Limb (tissue), 2 donors: Measurements from ENCODE around the gene TMEM248.
A peak's percentile ranks its signal among the peaks of the same experiment; 100 is the strongest.
"Not testable (repeated sequence)": the region's sequence is repeated elsewhere in the genome, so short reads cannot be mapped to it uniquely, and the experiment has no call there.

ENCODE experiments used
- DNase-seq, 2 donors: peaks; one replicate each; pipeline ENCODE4 v3.0.0-alpha.2; 2016; ENCODE audit errors: extremely low spot score in 2 of 2

Gene TMEM248

GRCh38 chr7:66908598-66908997 is 12.4 kb upstream of the TMEM248 start:
- DNase-seq: not testable (repeated sequence)

GRCh38 chr7:66910789-66911188 is 10.2 kb upstream of the TMEM248 start:
- DNase-seq: no peak

- not testable (repeated sequence) for DNase-seq
Measured at GRCh38 chr7:66911191-66911590, 9.8 kb upstream of the TMEM248 start.

GRCh38 chr7:66912195-66912594 is 8.8 kb upstream of the TMEM248 start:
- DNase-seq: no peak

- DNase-seq: no peak
Measured at GRCh38 chr7:66913118-66914037, 7.6 kb upstream of the TMEM248 start.

GRCh38 chr7:66917904-66918303 is 3.1 kb upstream of the TMEM248 start:
- DNase-seq: not testable (repeated sequence)

- DNase-seq: no peak
Measured at GRCh38 chr7:66919304-66919703, 1.7 kb upstream of the TMEM248 start.

- no peak for DNase-seq
Measured at GRCh38 chr7:66919704-66920103, 1.3 kb upstream of the TMEM248 start.

GRCh38 chr7:66920256-66920655 is 769 bp upstream of the TMEM248 start:
- DNase-seq: no peak

- DNase-seq: peak; percentile 15 to 79
Measured at GRCh38 chr7:66921396-66921917, 432 bp downstream of the TMEM248 start.

- DNase-seq: peak in 1 of 2 donors; percentile 5
Measured at GRCh38 chr7:66921918-66922486, 977 bp downstream of the TMEM248 start.

- no peak for DNase-seq
Measured at GRCh38 chr7:66925255-66925654, 4.2 kb downstream of the TMEM248 start.

GRCh38 chr7:66927348-66927948 is 6.4 kb downstream of the TMEM248 start:
- DNase-seq: no peak

GRCh38 chr7:66928388-66928787 is 7.4 kb downstream of the TMEM248 start:
- DNase-seq: no peak

- DNase-seq: no peak
Measured at GRCh38 chr7:66929165-66929564, 8.1 kb downstream of the TMEM248 start.

- DNase-seq: no peak
Measured at GRCh38 chr7:66929935-66930334, 8.9 kb downstream of the TMEM248 start.

GRCh38 chr7:66930341-66930740 is 9.3 kb downstream of the TMEM248 start:
- no peak for DNase-seq

GRCh38 chr7:66933469-66933868 is 12.4 kb downstream of the TMEM248 start:
- no peak for DNase-seq

GRCh38 chr7:66937940-66938339 is 16.9 kb downstream of the TMEM248 start:
- DNase-seq: no peak

- no peak for DNase-seq
Measured at GRCh38 chr7:66939325-66939724, 18.3 kb downstream of the TMEM248 start.

GRCh38 chr7:66946545-66946944 is 25.5 kb downstream of the TMEM248 start:
- DNase-seq: no peak

- no peak for DNase-seq
Measured at GRCh38 chr7:66948480-66949109, 27.6 kb downstream of the TMEM248 start.
